Activated T-cell treated with anti-CD3 and anti-CD28 coated beads, Interleukin-2, amount 50 U/mL, for 4 hours (primary cell): Measurements from ENCODE around the gene CCDC88A. TPM values are rescaled to one million over a fixed set of nuclear protein-coding genes. Genes with fewer than 3 reads are reported as not detected.
"Not testable (repeated sequence)": the region's sequence is repeated elsewhere in the genome, so short reads cannot be mapped to it uniquely, and the experiment has no call there.

Source experiments
- ATAC-seq, 2 donors: fragments of 200-7000 bp; cut with Tn5 transposase; one replicate each; pipeline ENCODE4 v1.10.0; 2021
- DNase-seq: peaks from one replicate; pipeline ENCODE4 v3.0.0-alpha.2; 2020
- H3K27me3 Mint-ChIP-seq: one replicate; pipeline ENCODE4 v1.8.0; 2021; ENCODE audit warnings: low read depth, mixed read lengths
- H3K36me3 Mint-ChIP-seq: one replicate; pipeline ENCODE4 v1.8.0; 2022; ENCODE audit warnings: mixed read lengths; ENCODE audit not compliant: insufficient read depth
- H3K4me1 Mint-ChIP-seq: one replicate; pipeline ENCODE4 v1.8.0; 2021; ENCODE audit warnings: low read depth, mixed read lengths
- H3K4me3 Mint-ChIP-seq: one replicate; pipeline ENCODE4 v1.8.0; 2021; ENCODE audit warnings: mild to moderate bottlenecking, moderate library complexity, mixed read lengths
- H3K9me3 Mint-ChIP-seq: one replicate; pipeline ENCODE4 v1.8.0; 2021; ENCODE audit warnings: mixed read lengths
- total RNA-seq, 3 donors: library from RNA; stranded (reverse); gene quantifications; one replicate each; pipeline ENCODE4 v1.2.1, GENCODE V29; 2021

CCDC88A gene, protein sequence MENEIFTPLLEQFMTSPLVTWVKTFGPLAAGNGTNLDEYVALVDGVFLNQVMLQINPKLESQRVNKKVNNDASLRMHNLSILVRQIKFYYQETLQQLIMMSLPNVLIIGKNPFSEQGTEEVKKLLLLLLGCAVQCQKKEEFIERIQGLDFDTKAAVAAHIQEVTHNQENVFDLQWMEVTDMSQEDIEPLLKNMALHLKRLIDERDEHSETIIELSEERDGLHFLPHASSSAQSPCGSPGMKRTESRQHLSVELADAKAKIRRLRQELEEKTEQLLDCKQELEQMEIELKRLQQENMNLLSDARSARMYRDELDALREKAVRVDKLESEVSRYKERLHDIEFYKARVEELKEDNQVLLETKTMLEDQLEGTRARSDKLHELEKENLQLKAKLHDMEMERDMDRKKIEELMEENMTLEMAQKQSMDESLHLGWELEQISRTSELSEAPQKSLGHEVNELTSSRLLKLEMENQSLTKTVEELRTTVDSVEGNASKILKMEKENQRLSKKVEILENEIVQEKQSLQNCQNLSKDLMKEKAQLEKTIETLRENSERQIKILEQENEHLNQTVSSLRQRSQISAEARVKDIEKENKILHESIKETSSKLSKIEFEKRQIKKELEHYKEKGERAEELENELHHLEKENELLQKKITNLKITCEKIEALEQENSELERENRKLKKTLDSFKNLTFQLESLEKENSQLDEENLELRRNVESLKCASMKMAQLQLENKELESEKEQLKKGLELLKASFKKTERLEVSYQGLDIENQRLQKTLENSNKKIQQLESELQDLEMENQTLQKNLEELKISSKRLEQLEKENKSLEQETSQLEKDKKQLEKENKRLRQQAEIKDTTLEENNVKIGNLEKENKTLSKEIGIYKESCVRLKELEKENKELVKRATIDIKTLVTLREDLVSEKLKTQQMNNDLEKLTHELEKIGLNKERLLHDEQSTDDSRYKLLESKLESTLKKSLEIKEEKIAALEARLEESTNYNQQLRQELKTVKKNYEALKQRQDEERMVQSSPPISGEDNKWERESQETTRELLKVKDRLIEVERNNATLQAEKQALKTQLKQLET (N-terminal part only)
- total RNA-seq: 1 to 10 TPM; 6.0 to 7.3 (median 6.2) TPM

DNA sequence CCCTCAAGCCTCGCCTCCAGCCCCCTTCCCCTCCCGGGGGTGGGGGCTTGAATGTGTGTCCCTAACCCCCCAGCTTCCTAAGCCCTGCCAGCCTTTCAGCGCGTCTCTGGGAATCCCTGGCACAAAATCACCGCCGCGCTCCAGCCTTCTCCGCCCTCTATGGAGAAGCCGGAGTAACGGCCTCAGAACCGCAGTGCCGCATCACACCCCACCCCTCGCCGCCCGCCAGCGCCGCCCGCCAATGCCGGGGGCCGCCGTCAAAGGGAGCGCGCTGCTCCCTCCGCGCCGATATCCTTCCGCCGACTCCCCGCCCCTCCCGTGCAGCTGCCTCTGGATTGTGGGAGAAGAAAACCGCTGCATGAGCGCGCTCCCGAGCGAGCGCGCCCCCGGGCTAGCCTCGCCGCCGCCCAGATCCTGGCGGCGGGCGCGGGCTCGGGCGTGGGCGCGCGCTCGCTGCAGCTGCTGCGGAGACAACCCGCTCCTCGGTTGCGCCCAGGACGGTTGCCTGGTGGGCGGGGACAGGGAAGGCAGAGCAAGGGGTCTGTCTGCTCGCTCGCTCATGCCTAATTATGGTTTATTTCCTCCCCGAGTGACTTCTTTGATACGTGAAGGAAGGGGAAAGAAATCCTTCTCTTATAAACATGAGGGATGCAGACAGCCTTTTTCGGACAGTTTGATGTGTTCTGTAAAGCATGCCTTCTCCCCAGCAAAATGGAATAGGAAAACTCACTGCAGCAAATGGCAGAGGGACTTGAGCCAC is at the start of gene CCDC88A:
TSS of gene CCDC88A (minus strand) at position 178 of the 760 bp plus-strand sequence. CDS start 777 bp downstream, outside the sequence.
- Mint-ChIP-seq H3K9me3 (peaks cover 5% of the 10 kb centered on the region), H3K27me3 (no peaks in the 10 kb centered on the region), H3K36me3 (no peaks in the 10 kb centered on the region), H3K4me3 (peak within 1 kb of the TSS; percentile 89), H3K4me1 (peaks cover 34% of the 10 kb centered on the region)
- DNase-seq (peak; percentile 84), ATAC-seq (peak; percentile 88 to 92)

- no peak for ATAC-seq
- no peaks in the 10 kb centered on the region for H3K4me1 Mint-ChIP-seq
Measured at GRCh38 chr2:55461679-55462078, 42.0 kb upstream of the CCDC88A start.

GRCh38 chr2:55460562-55460961 is 40.9 kb upstream of the CCDC88A start:
- no peaks in the 10 kb centered on the region for H3K36me3 Mint-ChIP-seq
- H3K27me3 Mint-ChIP-seq: peaks cover 20% of the 10 kb centered on the region
- no peak for DNase-seq
- H3K4me3 Mint-ChIP-seq: no peak overlapping the region
- no peak for ATAC-seq
- no peaks in the 10 kb centered on the region for H3K4me1 Mint-ChIP-seq
- no peaks in the 10 kb centered on the region for H3K9me3 Mint-ChIP-seq

More at GRCh38 chr2:55461679-55462078, 42.0 kb upstream of the CCDC88A start:
- no peaks in the 10 kb centered on the region for H3K36me3 Mint-ChIP-seq
- no peaks in the 10 kb centered on the region for H3K9me3 Mint-ChIP-seq
- peaks cover 20% of the 10 kb centered on the region for H3K27me3 Mint-ChIP-seq
- no peak for DNase-seq
- H3K4me3 Mint-ChIP-seq: no peak overlapping the region

DNA sequence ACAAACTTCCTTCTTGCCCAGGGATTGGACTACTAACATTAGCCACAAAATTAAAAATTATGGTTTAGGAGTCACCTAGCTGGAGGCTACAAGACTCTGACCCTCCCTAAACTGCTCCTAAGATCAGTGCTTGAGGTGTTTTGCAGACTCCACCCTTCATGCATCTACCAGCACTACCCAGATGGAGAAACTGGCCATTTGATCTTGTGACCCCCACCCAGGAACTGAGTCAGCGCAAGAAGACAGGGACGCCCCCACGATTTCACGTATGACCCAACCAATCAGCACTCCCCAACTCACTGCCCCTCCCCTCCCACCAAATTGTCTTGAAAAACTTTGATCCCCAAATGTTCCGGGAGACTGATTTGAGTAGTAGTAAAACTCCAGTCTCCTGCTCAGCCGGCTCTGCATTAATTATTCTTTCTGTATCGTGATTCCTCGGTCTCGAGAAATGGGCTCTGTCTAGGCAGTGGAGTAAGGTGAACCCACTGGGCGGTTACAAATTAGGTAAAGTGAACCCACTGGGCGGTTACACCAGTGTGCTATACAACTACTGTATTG is 40.1 kb upstream of the CCDC88A start:
- ATAC-seq (no peak), DNase-seq (no peak)
- Mint-ChIP-seq H3K4me3 (no peak overlapping the region), H3K9me3 (no peaks in the 10 kb centered on the region), H3K36me3 (no peaks in the 10 kb centered on the region), H3K27me3 (peaks cover 20% of the 10 kb centered on the region), H3K4me1 (no peaks in the 10 kb centered on the region)

- no peaks in the 10 kb centered on the region for H3K36me3 Mint-ChIP-seq
- H3K27me3 Mint-ChIP-seq: peaks cover 20% of the 10 kb centered on the region
- H3K4me3 Mint-ChIP-seq: no peak overlapping the region
- ATAC-seq (no peak), DNase-seq (no peak)
- no peaks in the 10 kb centered on the region for H3K9me3 Mint-ChIP-seq
- no peaks in the 10 kb centered on the region for H3K4me1 Mint-ChIP-seq
Measured at GRCh38 chr2:55459279-55459678, 39.6 kb upstream of the CCDC88A start.

DNA sequence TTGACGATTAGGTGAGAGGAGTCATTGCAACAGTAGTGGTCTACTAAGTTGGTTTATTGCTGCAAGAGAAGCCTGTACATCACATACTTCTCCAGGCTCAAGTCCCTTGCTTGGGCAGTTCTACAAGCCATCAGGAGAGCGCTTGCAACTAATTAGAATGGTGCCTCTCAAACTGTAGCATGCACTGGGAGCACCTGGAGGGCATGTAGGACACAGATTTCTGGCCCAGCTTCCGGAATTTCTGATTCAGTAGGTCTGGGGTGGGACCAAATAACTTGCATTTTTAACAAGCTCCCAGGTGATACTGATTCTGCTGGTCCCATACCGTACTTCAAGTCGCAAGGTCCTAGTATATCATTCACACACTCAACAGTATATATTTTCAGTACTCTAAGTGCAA is 34.5 kb upstream of the CCDC88A start:
- DNase-seq: no peak
- ATAC-seq: no peak
- no peaks in the 10 kb centered on the region for H3K4me1 Mint-ChIP-seq
- peaks cover 3% of the 10 kb centered on the region for H3K27me3 Mint-ChIP-seq
- no peaks in the 10 kb centered on the region for H3K36me3 Mint-ChIP-seq
- no peak overlapping the region for H3K4me3 Mint-ChIP-seq
- H3K9me3 Mint-ChIP-seq: no peaks in the 10 kb centered on the region

DNA sequence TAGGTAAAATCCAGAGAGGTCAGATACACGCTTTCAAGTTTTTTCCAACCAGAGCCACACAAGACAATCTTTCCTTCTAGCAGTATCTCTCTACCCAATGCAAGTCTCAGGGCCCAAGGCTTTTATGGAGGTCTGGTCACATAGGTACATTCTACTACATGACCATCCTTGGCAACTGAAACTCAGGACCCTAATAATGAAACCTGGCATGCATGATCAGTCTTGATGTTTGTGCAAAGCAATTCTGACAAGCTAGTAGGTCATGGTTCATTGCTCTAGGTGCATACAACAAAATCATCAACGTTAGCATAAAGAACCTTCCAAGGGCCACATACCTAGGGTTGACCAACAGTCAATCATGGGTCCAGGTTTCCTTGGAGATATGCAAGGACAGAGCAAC is 33.2 kb upstream of the CCDC88A start:
- H3K4me1 Mint-ChIP-seq: no peaks in the 10 kb centered on the region
- ATAC-seq: no peak
- no peaks in the 10 kb centered on the region for H3K27me3 Mint-ChIP-seq
- no peaks in the 10 kb centered on the region for H3K36me3 Mint-ChIP-seq
- DNase-seq: no peak
- H3K4me3 Mint-ChIP-seq: no peak overlapping the region
- no peaks in the 10 kb centered on the region for H3K9me3 Mint-ChIP-seq

DNA sequence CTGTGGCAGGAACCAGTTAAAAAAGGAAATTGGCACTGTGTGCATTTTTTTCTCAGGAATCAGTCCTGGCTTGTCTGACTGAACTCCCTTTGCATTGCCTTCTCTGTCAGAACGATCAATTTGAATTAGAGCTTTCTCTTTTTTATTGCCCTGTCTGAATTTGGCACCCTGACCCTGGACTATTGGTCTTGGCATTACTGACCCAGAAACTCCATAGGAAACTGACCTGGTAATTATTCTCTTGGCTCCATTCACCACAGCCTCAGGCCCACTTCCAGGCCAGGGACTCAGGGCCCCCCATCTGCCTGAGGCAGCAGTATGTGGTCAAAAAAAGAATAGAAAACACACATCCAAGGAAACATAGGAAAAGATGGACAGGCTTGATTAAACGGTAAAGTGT is 32.0 kb upstream of the CCDC88A start:
- no peaks in the 10 kb centered on the region for H3K9me3 Mint-ChIP-seq
- ATAC-seq: no peak

GRCh38 chr2:55450014-55450413 is 30.4 kb upstream of the CCDC88A start:
- H3K4me3 Mint-ChIP-seq, H3K9me3 Mint-ChIP-seq, DNase-seq, H3K36me3 Mint-ChIP-seq, H3K27me3 Mint-ChIP-seq, H3K4me1 Mint-ChIP-seq, ATAC-seq: not testable (repeated sequence)

More for the DNA sequence above, 32.0 kb upstream of the CCDC88A start:
- no peak overlapping the region for H3K4me3 Mint-ChIP-seq
- no peak for DNase-seq
- H3K4me1 Mint-ChIP-seq: no peaks in the 10 kb centered on the region
- H3K36me3 Mint-ChIP-seq: no peaks in the 10 kb centered on the region
- H3K27me3 Mint-ChIP-seq: no peaks in the 10 kb centered on the region

- H3K4me3 Mint-ChIP-seq, H3K36me3 Mint-ChIP-seq, H3K27me3 Mint-ChIP-seq, H3K4me1 Mint-ChIP-seq, ATAC-seq, H3K9me3 Mint-ChIP-seq, DNase-seq: not testable (repeated sequence)
Measured at GRCh38 chr2:55442045-55442760, 22.5 kb upstream of the CCDC88A start.

DNA sequence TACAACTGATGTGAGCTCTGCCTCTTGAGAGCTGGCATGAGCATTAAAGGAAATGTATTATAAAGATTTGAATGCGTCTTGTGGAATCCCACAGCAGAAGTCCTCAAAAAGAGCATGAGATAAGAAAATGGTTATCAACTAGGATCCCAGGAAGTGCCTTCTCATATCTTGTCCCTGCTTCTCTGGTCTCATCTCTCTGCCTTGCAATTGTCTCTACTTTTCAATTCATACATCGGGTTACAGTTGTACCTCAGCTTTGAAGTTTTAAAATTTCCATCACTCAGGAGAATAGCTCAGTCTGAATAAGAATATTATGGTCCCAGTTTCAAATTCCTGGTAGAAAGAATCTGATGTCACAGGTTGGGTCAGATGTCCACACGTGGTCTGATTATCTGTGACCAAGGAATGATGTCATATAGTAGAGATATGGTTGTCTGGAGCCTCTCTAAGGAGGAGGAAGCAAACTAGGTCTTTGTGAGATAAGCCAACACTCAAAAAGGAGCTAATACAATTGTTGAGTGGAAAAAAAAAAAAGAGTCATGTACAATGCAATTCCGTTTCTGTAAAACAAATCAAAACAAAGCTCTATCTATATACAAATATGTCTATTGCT is 21.7 kb upstream of the CCDC88A start:
- DNase-seq (no peak), ATAC-seq (no peak)
- H3K4me3 Mint-ChIP-seq: no peak overlapping the region
- no peaks in the 10 kb centered on the region for H3K4me1 Mint-ChIP-seq
- H3K36me3 Mint-ChIP-seq: no peaks in the 10 kb centered on the region
- peaks cover 10% of the 10 kb centered on the region for H3K27me3 Mint-ChIP-seq
- H3K9me3 Mint-ChIP-seq: no peaks in the 10 kb centered on the region

GRCh38 chr2:55439101-55439397 is 19.4 kb upstream of the CCDC88A start:
- no peak for ATAC-seq
- Mint-ChIP-seq H3K36me3 (no peaks in the 10 kb centered on the region), H3K9me3 (no peaks in the 10 kb centered on the region), H3K27me3 (peaks cover 7% of the 10 kb centered on the region), H3K4me3 (no peak overlapping the region), H3K4me1 (no peaks in the 10 kb centered on the region)
- DNase-seq: no peak
